GM18520 (cell line): ENCODE data around the gene FMC1.
"Not testable (repeated sequence)": the region's sequence is repeated elsewhere in the genome, so short reads cannot be mapped to it uniquely, and the experiment has no call there.

Source experiments
- ATAC-seq: cut with Tn5 transposase; IDR thresholded peaks from one replicate; pipeline ENCODE4 v1.9.1; 2021; ENCODE audit not compliant: unreplicated experiment

The FMC1 gene

DNA sequence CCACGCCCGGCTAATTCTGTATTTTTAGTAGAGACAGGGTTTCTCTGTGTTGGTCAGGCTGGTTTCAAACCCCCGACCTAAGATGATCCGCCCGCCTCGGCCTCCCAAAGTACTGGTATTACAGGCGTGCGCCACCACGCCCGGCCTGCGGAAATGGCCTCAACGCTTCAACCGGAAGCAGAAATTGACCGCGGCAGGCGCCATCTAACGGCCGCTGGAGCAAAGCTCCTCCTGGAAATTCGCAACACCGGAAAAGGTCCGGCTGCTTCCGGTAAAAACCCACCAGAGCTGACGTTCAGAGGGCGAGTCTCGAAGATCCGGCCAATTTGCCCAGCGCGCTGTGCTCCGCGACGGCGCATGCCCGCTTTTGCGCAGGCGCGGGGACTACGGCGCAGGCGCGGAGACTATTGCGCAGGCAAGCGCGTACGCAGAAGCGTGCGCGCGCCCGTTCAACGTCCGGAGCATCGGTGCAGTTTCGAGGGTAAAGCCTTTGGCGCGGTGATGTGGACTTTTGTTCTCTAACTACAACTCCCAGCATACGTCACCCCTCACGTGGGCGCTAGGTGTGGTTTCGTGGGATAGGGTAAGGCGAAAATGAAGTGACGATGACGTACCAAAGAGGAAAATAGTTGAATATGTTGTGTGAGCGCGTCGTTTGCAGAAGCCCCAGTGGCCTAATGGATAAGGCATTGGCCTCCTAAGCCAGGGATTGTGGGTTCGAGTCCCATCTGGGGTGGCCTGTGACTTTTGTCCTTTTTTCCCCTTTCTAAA lies 915 bp upstream of the FMC1 start:
- peak; percentile 77 for ATAC-seq

GRCh38 chr7:139340808-139341057 lies 404 bp upstream of the FMC1 start:
- no peak for ATAC-seq

GRCh38 chr7:139341776-139342226 lies 664 bp downstream of the FMC1 start:
- ATAC-seq, result no peak

DNA sequence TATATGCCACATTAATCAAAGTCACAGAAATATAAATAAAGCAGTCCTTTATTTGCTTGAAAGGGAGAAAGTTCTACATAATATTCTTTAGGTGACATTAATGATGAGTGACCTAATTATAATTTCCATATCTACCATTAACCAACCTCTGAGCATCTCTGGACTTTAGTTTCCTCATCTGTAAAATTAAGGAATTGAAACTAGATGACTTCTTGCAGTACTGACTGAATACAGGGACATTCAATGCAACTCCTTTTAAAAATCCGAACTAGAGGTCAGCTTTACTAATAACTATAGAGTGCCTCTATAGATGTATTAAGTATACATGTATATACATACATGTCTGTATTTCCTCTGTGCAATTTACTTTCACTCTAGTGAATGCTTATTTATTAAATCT lies 3.9 kb downstream of the FMC1 start:
- no peak for ATAC-seq

GRCh38 chr7:139351027-139351426 lies 9.9 kb downstream of the FMC1 start:
- no peak for ATAC-seq

DNA sequence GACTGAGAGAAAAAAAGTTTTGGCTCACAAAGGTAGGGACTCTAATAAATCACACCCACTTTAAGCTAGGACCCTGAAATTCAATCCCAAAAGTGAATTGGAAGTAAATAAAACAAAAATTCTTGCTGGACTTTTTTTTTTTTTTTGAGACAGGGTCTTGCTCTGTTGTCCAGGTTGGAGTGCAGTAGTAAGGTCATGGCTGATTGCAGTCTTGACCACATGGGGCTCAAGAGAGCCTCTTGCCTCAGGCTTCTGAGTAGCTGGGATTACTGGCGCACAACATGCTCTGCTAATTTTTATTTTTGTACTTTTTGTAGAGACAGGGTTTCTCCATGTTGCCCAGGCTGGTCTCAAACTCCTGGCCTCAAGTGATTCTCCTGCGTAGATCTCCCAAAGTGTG lies 13.6 kb downstream of the FMC1 start:
- no peak for ATAC-seq

- ATAC-seq, result no peak
Observed at GRCh38 chr7:139355320-139355719, 14.2 kb downstream of the FMC1 start.

GRCh38 chr7:139357729-139358506 lies 16.8 kb downstream of the FMC1 start:
- ATAC-seq, result not testable (repeated sequence)

DNA sequence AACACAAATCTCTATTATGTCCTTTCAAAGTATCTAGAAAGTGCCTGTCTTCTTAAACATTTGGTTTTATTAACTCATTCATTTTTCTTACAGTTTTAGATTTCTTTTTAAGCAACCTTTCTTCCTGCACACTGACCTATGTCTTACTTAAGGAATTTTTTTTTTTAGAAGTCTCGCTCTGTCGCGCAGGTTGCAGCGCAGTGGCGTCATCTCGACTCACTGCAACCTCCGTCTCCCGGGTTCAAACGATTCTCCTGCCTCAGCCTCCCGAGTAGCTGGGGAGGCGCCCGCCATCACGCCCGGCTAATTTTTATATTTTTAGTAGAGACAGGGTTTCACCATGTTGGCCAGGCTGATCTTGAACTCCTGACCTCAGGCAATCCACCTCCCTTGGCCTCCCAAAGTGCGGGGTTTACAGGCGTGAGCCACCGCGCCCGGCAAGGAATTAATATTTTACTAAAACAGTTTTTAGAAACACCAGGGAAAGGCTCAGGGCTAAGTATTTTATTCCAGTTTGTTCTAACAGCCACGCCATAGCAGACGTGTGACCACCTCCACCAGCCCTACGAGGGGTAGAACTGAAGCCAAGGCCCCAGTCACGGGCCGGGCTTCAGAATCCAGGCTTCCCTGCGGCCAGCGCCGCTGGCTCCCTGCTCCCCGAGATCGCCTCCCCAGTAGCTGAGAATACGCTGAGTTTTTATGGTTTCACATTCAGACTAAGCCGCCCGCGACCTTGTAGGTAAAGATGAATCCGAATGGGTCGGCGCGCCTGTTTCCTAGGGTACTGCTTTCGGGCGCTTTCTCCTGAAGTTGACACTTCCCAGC lies 17.6 kb downstream of the FMC1 start:
- no peak for ATAC-seq

- ATAC-seq, result peak; percentile 72
Observed at GRCh38 chr7:139359366-139360209, 18.5 kb downstream of the FMC1 start, which contains the start of gene LUC7L2. TSS of gene LUC7L2 (plus strand) at chr7:139359894. CDS start at chr7:139360262, 368 bp downstream.

DNA sequence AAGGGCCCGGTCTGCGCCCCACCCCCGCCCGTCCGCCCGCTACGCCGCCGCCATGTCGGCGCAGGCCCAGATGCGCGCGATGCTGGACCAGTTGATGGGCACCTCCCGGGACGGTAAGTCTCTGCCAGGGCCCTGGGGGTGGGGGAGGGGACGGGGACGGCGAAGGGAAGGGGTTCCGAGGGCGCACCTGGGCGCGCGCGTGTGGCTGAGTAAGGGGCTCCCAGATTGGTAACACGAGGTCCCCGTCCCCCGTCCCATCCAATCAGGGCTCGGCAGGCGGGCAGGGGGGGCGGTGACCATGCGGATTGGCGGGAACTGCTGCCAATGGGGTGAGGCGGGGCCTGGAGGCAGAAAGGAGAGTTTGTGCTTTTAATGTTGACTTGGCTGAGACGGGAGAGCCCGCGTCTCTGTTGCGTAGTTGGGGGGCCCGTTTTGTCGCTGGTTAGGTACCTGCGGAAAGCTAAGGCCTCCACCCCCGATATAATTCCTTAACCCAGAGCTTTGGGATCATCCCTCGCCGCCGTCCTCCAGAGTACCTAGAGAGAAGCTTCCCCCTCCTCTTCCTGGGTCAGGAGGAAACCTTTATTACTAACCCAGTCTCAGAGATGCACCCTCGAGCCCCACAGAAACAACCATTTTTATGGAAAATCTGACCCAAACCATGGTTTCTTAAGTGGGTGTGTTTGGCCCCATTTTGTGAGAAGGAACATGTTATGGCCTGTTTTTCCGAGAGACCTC lies 19.2 kb downstream of the FMC1 start:
- ATAC-seq, result peak; percentile 42

- no peak for ATAC-seq
Observed at GRCh38 chr7:139360948-139361307, 19.8 kb downstream of the FMC1 start.

DNA sequence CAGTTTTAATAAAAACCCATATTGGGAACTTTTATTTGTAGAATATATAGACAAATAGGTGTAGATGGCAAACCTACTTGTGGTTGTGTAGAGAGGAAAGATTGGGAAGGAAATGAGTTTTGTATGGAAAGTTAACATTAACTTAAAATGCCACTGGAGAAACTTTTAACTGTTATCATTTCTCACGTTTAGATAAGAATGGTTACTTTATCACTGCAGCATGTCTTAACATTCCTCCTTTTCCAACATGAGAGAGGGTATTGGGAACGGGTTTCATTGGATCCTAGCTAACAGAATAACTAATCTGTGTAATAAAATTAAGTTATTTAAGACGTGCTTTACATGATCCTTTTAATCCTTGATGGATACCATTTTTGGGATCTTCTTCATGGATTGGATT lies 20.4 kb downstream of the FMC1 start:
- no peak for ATAC-seq

DNA sequence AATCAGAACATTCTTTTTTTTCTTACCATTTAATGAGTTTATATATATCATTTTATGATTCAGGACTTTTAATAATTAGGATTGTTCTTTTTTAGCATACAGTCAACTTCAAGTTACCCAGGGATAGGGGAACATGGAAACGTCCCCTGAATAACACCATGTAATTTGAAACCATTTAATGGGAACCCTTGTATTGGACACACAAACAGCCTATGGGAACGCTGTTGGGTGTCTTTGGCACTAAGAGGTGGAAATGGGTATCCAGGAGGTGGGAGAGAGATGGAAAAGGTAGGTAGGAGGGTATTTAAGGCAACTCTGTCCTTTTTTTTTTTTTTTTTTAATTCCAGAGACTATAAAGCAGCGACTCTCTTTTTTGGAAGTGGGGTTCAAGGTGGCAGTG lies 21.2 kb downstream of the FMC1 start:
- no peak for ATAC-seq

DNA sequence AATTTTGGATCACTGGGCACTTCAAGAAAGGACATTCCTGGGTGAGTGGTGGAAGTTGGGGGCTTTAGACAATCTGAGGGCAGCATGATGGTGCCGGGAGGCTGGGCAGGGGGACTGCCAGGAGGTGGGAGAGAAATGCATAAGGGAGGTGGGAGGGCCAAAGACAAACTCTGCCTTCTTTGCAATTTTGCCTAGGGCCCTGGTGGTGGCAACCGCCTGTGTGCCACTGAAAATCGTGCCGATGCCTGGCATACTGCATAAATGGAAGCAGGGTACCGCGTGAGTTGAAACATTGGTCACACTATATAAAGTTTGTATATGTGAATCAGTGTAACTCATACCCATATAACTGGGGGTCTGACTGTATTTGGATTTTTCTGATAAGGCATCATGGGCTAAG lies 21.8 kb downstream of the FMC1 start:
- no peak for ATAC-seq

- ATAC-seq, result no peak
Observed at GRCh38 chr7:139365336-139365735, 24.2 kb downstream of the FMC1 start.

DNA sequence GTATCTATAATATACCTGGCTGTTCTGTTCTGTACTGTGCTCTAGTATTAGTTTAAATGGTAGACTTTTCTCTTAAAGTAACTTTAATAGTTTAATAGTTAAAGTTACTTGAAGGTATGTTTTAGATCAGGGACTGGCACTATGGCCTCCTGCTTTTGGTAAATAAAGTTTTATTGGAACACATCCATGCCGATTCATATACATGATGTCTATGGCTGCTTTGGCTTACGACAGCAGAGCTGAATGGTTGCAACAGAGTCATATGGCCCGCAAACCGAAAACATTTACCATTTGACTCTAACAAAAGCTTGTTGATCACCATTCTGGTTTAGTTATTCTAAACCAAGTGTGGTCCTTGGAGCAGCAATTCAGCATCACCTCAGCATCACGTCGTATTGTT lies 25.3 kb downstream of the FMC1 start:
- no peak for ATAC-seq

GRCh38 chr7:139367438-139368155 lies 26.5 kb downstream of the FMC1 start:
- ATAC-seq, result no peak

- ATAC-seq, result no peak
Observed at GRCh38 chr7:139370301-139370942, 29.3 kb downstream of the FMC1 start.
